LNCAP (cell line): Measurements from ENCODE around the gene DAB1.

ENCODE experiments used
- CTCF ChIP-seq: fragments of 450-650 bp; IDR thresholded peaks from 2 replicates; pipeline ENCODE4 v1.5.1; 2017; ENCODE audit warnings: mild to moderate bottlenecking

Gene DAB1

GRCh38 chr1:56986397-56986796 is 437.5 kb downstream of the DAB1 start:
- TF ChIP-seq CTCF = no peak

- TF ChIP-seq CTCF = no peak
These were observed 438.0 kb downstream of the DAB1 start for GRCh38 chr1:56985857-56986256.

GRCh38 chr1:56983484-56983883 is 440.4 kb downstream of the DAB1 start:
- no peak for TF ChIP-seq CTCF

GRCh38 chr1:56979986-56980755 is 443.7 kb downstream of the DAB1 start:
- TF ChIP-seq CTCF = no peak

- no peak for TF ChIP-seq CTCF
These were observed 445.0 kb downstream of the DAB1 start for GRCh38 chr1:56978819-56979218.

- no peak for TF ChIP-seq CTCF
These were observed 445.9 kb downstream of the DAB1 start for GRCh38 chr1:56977910-56978309.

GRCh38 chr1:56975446-56975845 is 448.4 kb downstream of the DAB1 start:
- no peak for TF ChIP-seq CTCF
